SK-N-DZ (cell line): ENCODE measurements around the gene RFK.
A peak's percentile ranks its signal among the peaks of the same experiment; 100 is the strongest.

Experiments
- DNase-seq: peaks from one replicate; pipeline ENCODE4 v3.0.0-alpha.2; 2015; ENCODE audit warnings: low spot score

RFK gene

DNA sequence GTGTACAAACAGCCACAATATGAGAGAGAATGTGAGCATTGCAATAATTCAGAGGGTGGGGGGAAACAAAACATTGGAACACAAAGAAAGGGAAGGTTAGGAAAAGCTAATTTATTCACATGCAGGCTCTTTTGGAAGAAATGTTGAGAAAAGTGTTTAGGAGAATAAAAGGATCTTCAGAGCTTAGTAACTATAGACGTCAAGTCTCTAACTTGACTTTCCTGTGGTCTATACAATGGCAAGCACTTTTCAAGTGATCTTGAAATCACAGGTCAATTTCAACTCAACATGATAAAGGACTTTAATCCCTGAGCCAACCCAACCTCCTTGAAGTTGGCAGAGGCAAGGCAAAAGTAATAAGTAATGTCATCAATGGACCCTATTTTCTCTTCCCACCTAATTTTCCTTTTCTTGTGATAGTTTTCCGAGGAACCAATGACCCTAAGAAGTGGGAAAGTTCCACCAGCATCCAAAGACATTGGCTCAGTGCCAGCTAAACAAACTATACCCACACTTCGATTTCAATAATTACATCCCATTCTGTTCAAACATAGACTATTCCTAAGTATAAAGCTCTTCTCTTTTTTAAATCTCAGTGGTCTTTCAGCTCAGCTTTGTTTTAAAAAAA is 23.7 kb downstream of the RFK start:
- no peak for DNase-seq

DNA sequence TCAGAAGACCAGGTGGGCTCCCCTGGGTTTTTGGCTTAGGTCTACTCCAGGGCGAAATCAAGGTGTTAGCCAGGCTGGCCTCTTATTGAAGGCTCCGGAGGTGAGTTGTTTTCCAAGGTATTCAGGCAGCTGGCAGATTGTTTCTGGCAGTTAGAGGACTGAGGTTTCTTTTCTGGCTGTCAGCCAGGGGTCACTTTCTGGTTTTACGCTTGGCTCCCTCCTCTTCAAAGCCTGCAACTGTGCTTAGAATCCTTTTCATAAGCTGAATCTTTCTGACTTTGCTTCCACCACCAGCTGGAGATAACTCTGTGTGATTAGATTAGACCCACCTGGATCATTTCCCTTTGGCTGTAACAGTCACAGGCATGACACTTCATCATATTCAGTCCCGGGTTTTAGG is 24.6 kb downstream of the RFK start:
- peak; percentile 98 for DNase-seq

DNA sequence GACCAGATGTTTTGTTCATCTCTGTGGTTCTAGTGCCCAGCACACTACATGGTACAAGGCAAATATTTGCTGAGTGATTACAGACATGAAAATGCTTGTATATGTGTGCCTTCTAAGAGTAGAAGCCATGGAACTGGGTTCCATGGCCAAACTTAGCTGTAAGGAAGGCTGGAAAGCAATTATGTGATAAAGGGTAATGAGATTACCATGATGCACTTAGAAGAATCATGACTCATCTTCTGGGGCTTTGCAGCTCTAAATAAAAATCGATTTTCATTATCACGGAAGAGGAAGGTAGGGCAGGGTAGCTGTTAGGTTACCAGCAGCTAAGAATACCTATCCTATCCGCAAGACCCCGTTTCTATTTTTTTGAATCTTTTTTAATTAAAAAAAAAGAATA is 28.0 kb downstream of the RFK start:
- DNase-seq, result peak; percentile 95

DNA sequence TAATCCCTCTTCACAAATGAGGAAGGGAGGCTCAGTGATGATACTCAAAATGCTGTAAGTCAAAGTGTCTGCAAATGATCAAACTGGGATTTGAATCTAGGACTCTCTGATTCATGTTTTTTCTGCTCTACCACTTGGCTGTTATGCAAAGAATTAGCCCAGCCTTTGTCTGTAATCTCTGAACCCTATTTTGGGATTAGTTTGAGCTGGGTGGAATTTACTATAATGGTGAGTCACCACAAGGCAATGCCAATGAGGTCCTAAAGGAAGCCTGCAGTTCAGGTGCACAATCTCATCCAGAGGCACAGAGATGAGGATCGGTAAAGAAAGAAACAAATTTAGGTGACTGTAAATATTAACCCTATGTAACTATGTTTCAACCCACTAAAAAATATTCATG is 29.2 kb downstream of the RFK start:
- no peak for DNase-seq

DNA sequence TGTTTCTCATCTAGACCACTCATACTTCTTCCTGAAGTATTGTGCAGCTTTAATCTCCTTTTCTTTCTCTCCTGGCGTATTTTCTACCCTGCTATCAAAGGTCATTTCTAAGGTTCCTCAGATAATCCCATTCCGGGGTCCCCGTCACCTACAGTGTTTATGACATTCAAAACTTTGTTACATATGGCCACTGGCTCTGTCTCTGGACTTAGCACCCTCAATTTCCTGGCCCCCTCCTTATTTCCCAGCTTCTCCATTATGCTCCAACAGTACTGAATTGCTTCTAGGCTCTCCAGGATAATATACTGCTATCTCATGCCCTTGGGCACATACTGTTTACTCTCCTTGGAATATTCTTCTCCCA is 31.2 kb downstream of the RFK start:
- peak; percentile 25 for DNase-seq

DNA sequence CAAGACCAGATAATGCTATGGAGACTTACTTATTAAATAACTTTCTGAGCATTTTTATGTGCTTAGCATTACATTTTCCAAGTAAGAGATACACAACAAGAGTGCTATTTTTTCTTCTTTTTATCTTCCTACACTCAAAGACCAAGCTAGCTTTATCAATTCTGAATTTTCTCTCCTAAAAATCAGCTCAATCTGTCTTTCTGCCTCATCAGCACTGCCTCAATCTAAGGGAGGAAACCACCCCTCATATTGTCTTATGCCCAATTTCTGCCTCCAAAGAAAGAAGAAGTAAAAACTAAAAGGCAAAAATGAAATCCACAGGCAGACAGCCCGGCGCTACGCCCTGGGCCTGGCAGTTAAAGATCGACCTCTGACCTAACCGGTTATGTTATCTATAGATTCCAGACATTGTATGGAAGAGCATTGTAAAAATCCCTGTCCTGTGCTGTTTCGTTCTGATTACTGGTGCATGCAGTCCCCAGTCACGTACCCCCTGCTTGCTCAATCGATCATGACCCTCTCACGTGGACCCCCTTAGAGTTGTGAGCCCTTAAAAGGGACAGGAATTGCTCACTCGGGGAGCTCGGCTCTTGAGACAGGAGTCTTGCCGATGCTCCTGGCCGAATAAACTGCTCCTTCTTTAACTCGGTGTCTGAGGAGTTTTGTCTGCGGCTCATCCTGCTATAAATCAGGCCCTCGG is 31.7 kb downstream of the RFK start:
- peak; percentile 57 for DNase-seq

DNA sequence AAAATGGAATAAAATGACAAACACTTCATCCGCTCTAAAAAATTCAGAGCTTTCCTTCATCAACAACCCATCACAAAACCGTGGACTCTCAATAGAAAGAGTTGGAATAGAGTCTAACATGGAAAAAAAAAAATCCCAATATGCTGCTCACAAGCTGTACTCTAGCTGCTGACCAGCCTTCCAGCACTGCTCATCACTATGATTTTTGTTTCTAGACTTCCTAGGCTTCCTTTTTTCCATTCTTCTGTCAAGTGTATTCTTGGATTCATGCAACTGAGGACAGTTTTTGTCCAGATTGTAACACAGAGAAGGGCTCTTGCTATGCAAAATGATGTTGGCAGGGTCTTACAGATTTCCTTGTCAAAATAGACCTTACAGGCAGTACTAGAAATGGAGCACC is 34.5 kb downstream of the RFK start:
- no peak for DNase-seq

DNA sequence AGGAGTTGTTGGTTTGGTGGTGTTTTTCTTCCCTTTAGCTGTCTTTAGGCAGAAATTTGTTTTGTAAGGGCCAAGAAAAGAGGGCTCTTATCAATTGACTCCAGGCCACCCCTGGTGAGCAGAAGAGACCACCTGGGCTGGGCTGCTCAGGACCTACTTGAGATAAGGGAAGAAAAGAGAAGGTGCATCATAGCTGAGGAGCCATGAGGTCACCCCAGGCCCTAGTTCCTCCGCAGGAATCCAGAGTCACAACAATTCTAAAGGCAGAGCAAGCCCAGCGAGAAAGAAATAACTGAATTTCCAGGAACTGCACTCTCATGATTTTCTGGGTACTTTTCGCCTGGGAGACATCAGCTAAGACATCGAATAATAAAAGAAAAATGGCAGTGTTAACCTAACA is 34.9 kb downstream of the RFK start:
- DNase-seq, result no peak

DNA sequence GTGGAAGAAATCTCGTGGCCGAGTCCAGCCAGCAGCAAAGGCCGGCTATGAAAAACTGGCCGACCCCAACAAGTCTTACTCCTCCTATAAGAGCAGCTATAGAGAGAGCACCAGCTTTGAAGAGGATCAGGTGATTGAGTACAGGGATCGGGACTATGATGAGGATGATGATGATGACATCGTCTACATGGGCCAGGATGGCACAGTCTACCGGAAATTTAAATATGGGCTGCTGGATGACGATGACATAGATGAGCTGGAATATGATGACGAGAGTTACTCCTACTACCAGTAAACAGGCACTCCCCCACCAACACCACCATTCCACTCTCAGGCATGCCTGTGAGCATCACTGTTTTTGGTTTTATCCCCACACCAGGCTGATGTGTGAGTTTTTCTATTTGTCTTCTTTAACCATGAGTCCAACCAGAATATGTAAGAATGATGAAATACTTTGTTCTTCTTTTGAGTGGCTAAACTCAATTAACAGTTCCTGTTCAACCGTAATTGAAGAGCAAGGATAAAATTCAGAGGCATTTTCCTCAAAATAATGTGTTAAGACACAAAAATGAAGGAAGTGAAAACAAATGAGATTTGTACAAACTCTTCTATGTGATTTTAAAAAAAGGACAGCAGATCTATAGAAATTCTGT is 35.5 kb downstream of the RFK start:
- no peak for DNase-seq

DNA sequence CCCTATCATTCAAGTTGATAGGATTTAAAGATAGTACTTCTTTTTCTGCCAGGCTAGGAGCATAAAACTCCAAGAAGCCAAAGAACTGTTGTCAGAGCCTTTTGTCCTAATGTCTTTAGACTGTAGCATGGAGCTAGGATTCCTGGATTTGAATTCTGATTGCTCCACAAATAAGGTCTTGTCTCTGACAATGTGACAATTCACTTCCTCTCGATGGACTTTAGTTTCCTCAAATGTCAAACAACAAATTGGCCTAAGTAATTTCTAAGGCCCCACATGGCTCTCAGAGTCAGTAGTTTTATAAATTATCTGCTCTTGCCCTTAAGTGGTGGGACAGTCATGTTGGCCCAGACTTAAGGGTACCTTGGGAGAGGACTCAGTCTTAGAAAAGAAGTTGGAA is 36.7 kb downstream of the RFK start:
- DNase-seq, result no peak

DNA sequence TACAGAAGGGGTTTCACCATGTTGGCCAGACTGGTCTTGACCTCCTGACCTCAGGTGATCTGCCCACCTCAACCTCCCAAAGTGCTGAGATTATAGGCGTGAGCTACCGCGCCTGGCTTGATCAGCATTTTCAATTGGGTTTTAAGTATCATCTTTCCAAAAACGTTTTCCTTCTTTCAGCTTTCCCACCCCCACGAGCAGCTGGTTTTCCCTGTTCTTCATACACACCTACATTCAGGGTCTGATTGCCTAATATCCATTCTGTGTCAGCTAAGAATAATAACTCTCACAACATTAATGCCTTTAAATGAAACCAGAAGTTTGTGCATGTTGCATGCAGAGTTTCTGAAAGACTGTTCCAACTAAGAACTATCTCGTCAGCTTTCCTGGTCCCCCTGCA is 38.3 kb downstream of the RFK start:
- no peak for DNase-seq

DNA sequence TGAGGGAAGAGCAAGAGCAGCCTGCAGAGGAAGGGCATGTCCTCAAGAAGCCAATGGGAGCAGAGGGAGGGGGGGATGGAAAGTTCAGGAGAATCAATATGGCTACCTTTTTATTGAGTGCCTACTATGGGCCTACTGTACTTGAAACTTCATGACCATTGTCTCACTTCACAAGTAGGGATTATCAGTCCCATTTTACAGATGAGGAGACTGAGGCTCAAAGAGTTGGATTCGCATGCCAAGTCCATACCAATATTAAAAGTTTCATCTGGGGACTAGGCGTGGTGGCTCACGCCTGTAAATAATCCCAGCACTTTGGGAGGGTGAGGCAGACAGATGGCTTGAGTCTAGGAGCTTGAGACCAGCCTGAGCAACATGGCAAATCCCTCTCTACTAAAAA is 40.0 kb downstream of the RFK start:
- DNase-seq, result no peak

DNA sequence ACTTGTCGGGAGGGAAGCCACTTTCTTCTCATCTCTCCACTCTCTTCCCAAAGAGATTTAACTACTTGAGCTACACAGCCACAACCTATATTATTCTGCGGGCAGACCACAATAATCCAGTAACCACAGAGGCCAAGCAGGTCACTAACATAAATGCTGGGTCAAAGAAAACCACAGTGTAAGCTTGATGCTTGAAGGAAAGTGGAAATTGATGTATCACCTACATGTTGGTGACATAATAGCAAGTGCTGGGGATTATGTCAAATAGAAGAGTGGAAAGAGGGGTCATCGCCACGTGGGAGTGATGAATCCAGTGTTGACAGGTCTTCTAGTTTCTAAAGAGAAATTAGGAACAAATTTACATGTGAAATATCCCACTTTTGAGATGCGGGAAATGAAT is 40.9 kb downstream of the RFK start:
- no peak for DNase-seq

DNA sequence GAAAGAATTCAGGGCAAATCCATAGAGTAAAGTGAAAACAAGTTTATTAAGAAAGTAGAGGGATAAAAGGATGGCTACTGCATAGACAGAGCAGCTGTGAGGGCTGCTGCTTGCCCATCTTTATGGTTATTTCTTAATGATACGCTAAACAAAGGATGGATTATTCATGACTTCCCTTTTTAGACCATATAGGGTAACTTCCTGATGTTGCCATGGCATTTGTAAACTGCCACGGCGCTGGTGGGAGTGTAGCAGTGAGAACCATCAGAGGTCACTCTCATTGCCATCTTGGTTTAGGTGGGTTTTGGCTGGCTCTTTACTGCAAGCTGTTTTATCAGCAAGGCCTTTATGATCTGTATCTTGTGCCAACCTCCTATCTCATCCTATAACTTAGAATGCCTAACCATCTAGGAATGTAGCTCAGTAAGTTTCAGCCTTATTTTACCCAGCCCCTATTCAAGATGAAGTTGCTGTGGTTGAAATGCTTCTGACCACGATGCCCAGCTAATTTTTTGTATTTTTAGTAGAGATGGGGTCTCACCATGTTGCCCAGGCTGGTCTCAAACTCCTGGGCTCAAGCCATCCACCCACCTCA is 42.1 kb downstream of the RFK start:
- no peak for DNase-seq

DNA sequence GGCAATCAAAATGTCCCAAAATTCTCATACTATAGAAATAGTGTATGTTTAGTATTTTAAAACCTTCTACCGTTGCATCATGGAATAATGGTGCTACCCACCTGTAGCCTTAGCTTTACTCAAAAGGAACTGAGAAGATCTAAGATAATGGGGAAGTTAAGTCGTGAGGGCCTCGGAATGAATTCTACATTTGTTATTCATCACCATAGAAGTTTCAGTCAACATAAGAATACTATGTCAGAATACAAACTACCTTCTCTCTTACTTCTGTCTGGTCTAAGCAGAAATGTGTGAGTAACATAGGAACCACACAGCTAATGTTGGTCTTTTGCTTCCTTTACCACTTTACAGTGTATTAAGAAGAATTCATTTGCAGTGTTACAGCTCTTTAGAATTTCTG is 43.2 kb downstream of the RFK start:
- DNase-seq, result no peak

DNA sequence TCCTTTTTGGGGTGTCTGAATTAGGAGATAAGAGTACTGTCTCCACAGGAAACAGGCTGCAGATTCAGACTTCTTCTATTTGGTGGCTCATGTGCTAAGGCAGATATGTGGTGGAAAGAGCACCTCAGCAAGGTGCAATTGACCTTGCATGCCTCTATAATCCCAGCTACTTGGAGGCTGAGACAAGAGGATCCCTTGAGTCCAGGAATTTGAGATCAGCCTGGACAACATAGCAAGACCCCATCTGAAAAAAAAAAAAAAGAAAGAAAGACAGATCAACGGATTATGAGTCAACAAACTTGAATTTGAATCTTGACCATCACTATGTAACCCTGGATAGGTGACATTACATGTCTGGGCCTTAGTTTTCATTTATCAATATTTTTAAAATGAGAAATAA is 44.4 kb downstream of the RFK start:
- no peak for DNase-seq

DNA sequence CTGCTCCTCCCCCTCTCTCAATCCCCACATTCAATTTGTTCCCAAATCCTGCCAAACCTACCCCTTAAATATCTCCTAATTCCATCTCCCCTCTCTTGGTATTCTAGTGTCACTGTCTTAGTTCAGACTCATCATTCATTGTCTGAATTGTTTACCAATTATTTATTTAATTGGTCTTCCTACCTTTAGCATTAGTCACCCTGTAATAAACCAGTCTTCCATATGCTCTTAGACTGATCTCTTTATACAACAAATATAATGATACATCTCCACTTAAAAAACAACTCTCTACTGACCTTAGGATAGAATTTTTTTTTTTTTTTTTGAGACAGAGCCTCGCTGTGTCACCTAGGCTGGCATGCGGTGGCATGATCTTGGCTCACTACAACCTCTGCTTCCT is 51.4 kb downstream of the RFK start:
- no peak for DNase-seq

DNA sequence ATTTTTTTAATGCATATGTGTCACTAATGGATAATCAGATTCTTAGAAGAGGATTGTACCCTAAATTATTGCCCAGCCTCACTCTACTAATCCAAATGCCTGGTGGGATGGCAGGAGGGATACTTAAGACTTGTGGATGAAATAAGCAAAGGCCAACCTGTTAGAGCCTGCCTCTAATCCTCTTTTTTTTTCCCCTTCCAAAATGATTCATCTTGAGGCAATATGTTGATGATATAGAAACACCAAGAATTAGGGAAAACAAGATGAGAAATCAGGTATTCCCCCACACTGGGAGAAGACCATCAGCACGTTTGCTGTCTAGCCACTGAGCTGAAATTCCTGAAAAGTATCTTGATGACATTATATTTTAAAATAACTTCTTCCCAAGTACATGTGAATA is 52.0 kb downstream of the RFK start:
- DNase-seq, result no peak

DNA sequence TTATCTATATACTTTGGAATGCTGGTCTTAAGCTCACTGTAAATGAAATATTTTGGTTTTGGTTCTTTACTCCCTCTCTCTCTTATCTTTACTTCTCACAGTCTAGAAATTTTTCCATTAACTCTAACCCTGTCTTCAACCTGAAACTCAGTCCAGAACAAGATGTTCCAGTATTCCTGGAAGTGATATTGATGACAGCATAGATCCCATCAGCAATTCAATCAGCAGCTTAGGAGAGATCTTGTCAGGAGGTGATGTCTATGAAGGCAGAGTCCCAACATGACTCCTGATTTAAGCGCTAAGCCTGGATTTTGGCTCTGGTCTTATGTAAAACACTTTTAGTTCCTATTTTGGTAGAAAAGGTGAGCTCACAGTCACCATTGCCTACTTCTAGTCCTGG is 52.6 kb downstream of the RFK start:
- DNase-seq, result no peak

DNA sequence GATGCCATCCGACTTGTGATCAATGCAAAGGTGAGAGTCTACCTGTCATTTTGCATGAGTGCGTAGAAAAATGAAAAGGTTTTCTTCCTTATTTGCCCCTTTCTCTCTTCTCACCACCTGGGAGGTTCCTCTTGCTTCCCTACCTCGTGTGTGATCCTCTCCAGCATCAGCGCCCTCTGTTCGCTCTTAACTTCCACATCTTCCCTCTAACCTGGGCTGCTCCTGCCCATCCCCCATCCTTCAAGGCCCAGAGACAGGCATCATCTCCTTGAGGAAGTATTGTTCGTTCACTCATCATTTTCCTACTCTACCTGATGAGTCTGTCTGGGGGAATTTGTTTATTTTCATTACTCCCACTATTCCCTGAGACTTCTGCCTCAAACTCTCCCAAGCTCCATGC is 55.8 kb downstream of the RFK start:
- DNase-seq, result no peak

DNA sequence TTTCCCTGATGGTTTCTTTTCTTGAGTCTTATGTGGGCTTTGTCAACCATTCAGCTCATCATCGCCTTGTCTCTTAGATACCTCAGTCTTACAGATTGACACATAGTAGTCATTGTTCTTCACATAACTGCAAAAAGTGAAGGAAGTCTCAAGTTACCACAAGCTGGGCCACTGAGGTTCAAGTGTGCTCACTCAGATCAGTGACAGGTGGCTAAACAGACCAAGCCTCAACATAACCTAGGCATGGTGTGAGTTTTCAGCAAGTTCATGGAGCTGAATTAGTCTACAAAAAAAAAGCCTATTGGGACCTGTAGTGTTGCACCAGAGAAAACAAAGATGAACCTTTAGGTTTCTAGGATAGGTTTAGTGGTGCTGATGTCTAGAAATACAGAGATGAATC is 58.2 kb downstream of the RFK start:
- no peak for DNase-seq
